Nephron progenitor cell (in vitro differentiated cells): Measurements from ENCODE around the gene LTA.
A peak's percentile ranks its signal among the peaks of the same experiment; 100 is the strongest.

Experiments used
- DNase-seq: peaks from one replicate; pipeline ENCODE4 v3.0.0; 2021
- H3K27ac Mint-ChIP-seq: 2 replicates; pipeline ENCODE4 v1.8.0; 2021; ENCODE audit warnings: mild to moderate bottlenecking, moderate library complexity, mixed read lengths
- H3K27me3 Mint-ChIP-seq: 2 replicates; pipeline ENCODE4 v1.8.0; 2021; ENCODE audit warnings: mild to moderate bottlenecking, low read depth, mixed read lengths; ENCODE audit not compliant: poor library complexity
- H3K36me3 Mint-ChIP-seq: 2 replicates; pipeline ENCODE4 v1.8.0; 2021; ENCODE audit warnings: low read depth, mixed read lengths
- H3K4me1 Mint-ChIP-seq: 2 replicates; pipeline ENCODE4 v1.8.0; 2021; ENCODE audit warnings: mixed read lengths
- H3K4me3 Mint-ChIP-seq: 2 replicates; pipeline ENCODE4 v1.8.0; 2021; ENCODE audit warnings: mild to moderate bottlenecking, moderate library complexity, mixed read lengths
- H3K9me3 Mint-ChIP-seq: 2 replicates; pipeline ENCODE4 v1.8.0; 2021; ENCODE audit warnings: mild to moderate bottlenecking, moderate library complexity, mixed read lengths
- CTCF ChIP-seq: fragments of 200-600 bp; sonication (generic); IDR thresholded peaks from 2 replicates; pipeline ENCODE4 v1.5.0; 2021; ENCODE audit warnings: antibody characterized with exemption

The LTA gene

GRCh38 chr6:31580807-31581433 is 8.8 kb downstream of the LTA start:
- peak; percentile 98 for TF ChIP-seq CTCF
- H3K4me1 Mint-ChIP-seq, result peaks cover 48% of the 10 kb centered on the region

GRCh38 chr6:31581434-31582229 is 9.5 kb downstream of the LTA start:
- Mint-ChIP-seq H3K36me3 (no peaks in the 10 kb centered on the region), H3K4me1 (peaks cover 43% of the 10 kb centered on the region), H3K27me3 (peaks cover 36% of the 10 kb centered on the region), H3K4me3 (peak overlapping the region; percentile 98), H3K9me3 (no peaks in the 10 kb centered on the region), H3K27ac (peak overlapping the region; percentile 41)
- DNase-seq, result peak; percentile 21
- TF ChIP-seq CTCF, result no peak

More at GRCh38 chr6:31580807-31581433, 8.8 kb downstream of the LTA start:
- Mint-ChIP-seq H3K27ac (peak overlapping the region; percentile 41), H3K36me3 (no peaks in the 10 kb centered on the region), H3K9me3 (no peaks in the 10 kb centered on the region), H3K4me3 (peak overlapping the region; percentile 98), H3K27me3 (peaks cover 43% of the 10 kb centered on the region)
- peak; percentile 94 for DNase-seq

GRCh38 chr6:31582230-31582643 is 10.1 kb downstream of the LTA start, which contains the start of gene LTB:
TSS of gene LTB (minus strand) at chr6:31582424. CDS start at chr6:31582417, 7 bp downstream.
- Mint-ChIP-seq H3K4me3 (peak within 1 kb of the TSS; percentile 98), H3K27ac (peak within 1 kb of the TSS; percentile 41), H3K36me3 (no peaks in the 10 kb centered on the region), H3K27me3 (peaks cover 30% of the 10 kb centered on the region), H3K9me3 (no peaks in the 10 kb centered on the region), H3K4me1 (peaks cover 46% of the 10 kb centered on the region)
- TF ChIP-seq CTCF, result no peak
- DNase-seq, result no peak

GRCh38 chr6:31585491-31585890 is 13.4 kb downstream of the LTA start:
- no peaks in the 10 kb centered on the region for H3K36me3 Mint-ChIP-seq
- no peak overlapping the region for H3K27ac Mint-ChIP-seq
- no peaks in the 10 kb centered on the region for H3K9me3 Mint-ChIP-seq
- peak; percentile 33 for TF ChIP-seq CTCF
- peaks cover 53% of the 10 kb centered on the region for H3K4me1 Mint-ChIP-seq
- no peak overlapping the region for H3K4me3 Mint-ChIP-seq
- peaks cover 26% of the 10 kb centered on the region for H3K27me3 Mint-ChIP-seq
- no peak for DNase-seq

- H3K4me3 Mint-ChIP-seq, result no peak within 1 kb of the TSS
- DNase-seq, result no peak
- H3K9me3 Mint-ChIP-seq, result no peaks in the 10 kb centered on the region
- H3K27ac Mint-ChIP-seq, result no peak within 1 kb of the TSS
- no peaks in the 10 kb centered on the region for H3K36me3 Mint-ChIP-seq
- TF ChIP-seq CTCF, result no peak
- H3K4me1 Mint-ChIP-seq, result peaks cover 47% of the 10 kb centered on the region
- peaks cover 26% of the 10 kb centered on the region for H3K27me3 Mint-ChIP-seq
Measured at GRCh38 chr6:31586008-31586407, 13.9 kb downstream of the LTA start, which contains the start of gene LST1. TSS of gene LST1 (plus strand) at chr6:31586277. CDS start at chr6:31587300, 1,023 bp downstream.
